ENCODE measurements around the gene FSTL1.

The FSTL1 gene

DNA sequence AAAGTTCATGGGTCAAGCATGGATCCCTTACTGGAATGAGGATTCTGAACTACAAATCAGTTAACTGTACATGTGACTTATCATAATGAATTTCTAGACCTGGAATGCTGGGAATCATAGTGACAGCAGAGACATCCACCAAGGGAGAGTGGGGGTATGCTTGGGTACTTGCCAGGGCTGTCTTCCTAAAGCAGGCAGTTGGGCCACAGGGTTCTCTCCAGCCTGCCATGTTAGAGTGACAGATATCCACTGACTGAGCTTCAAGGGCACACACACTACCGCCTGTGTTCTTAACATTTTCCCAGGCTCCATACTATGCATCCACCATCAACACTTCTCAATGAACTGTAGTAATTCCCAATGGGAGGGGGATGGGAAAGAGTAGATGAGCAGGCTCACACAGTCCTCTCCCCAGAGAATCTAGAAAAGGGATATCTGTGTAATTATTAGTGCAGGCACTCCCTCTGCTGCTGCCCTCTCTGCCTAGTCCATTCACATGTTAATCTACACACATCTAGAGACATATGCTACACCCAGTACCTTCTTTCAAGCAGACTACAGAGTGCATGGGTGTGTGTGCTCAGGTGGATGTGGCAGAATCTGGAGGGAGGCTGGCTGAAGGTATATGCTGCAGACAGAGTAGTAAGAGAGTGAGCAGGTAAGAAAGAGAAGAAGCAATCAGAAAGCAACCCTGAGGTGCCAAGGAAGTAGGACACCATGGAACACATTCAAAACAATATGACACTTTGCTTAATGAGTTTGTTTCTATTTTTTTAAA, 3.7 kb downstream of the FSTL1 start:
- H3K9ac ChIP-seq: no peak overlapping the region
- H3K27ac ChIP-seq: no peak overlapping the region

DNA sequence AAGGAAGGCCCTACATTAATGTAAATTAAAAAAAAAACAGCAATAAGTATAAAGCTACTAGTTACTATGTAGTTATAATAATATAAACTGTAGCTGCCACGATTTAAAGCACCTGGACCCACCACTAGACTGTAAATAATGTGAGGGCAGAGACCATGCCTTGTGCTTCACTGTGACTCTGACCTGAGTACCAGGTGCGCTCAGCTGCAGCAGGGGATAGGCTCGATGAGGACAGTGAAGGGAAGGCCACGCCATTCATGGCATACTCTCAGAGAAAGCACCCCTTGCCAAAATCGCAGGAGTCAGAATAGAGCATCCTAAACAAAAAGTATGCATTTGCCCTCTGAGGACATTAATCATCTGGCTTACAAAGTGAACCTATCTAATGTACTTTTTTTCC, 5.1 kb downstream of the FSTL1 start:
- Histone ChIP-seq H3K27ac (no peak overlapping the region), H3K27me3 (peaks cover 0 to 8% (median 0%) of the 10 kb centered on the region in 11 experiments; a peak in 7 of 22 replicates), H3K36me3 (peaks cover 0 to 10% (median 3%) of the 10 kb centered on the region in 11 experiments; a peak in 11 of 22 replicates), H3K9ac (no peak overlapping the region), H3K4me1 (peaks cover 11 to 17% (median 14%) of the 10 kb centered on the region in 10 experiments), H3K9me3 (replicated peaks in 1 of 11) (no peaks in the 10 kb centered on the region), H4K20me1 (peaks cover 0 to 19% (median 0%) of the 10 kb centered on the region in 11 experiments; a peak in 3 of 22 replicates), H3K4me3 (no peak overlapping the region), H3K4me2 (no peak overlapping the region)
- TF ChIP-seq Cebpa-rat (IDR thresholded peaks at IDR 0.05): no peak

More for the DNA sequence above, 3.7 kb downstream of the FSTL1 start:
- no peak overlapping the region for H3K4me3 ChIP-seq
- no peak overlapping the region for H3K4me2 ChIP-seq
- no peaks in the 10 kb centered on the region for H3K9me3 ChIP-seq (replicated peaks in 1 of 11)
- peaks cover 0 to 19% (median 0%) of the 10 kb centered on the region in 11 experiments; a peak in 3 of 22 replicates for H4K20me1 ChIP-seq
- peaks cover 0 to 17% (median 7%) of the 10 kb centered on the region in 11 experiments; a peak in 14 of 22 replicates for H3K27me3 ChIP-seq
- H3K36me3 ChIP-seq: no peaks in the 10 kb centered on the region; a peak in 1 of 22 replicates
- peaks cover 11 to 23% (median 16%) of the 10 kb centered on the region in 10 experiments for H3K4me1 ChIP-seq
- TF ChIP-seq Cebpa-rat (IDR thresholded peaks at IDR 0.05): no peak

DNA sequence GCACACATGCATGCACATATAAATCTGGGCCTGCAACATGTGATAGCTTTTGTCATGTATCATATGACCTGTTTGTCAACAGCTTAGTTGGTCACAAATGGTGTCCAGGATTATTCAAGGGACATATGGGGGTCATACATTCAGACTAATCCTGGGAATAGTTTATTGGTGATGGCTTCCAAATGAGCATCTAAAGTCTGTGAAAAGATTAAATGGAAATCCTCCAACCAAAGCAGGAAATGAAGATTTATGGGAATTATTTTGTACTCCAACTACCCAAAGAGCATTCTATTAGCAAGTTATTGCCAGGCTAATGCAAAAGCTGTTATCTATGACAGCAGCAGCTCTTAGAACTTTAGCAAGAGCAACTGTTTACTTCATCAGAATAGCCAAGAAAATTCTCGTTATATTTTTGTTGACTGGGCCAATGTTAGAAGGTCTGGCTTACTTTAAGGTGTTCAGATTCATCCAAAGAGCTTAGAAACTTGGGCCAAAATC, 7.1 kb downstream of the FSTL1 start:
- H3K36me3 ChIP-seq: peaks cover 0 to 29% (median 19%) of the 10 kb centered on the region in 11 experiments; a peak in 14 of 22 replicates
- no peak overlapping the region for H3K4me2 ChIP-seq
- H3K4me1 ChIP-seq: peaks cover 0 to 7% (median 3%) of the 10 kb centered on the region in 10 experiments; a peak in 7 of 20 replicates
- no peak overlapping the region for H3K27ac ChIP-seq
- no peak overlapping the region for H3K4me3 ChIP-seq
- no peaks in the 10 kb centered on the region for H3K9me3 ChIP-seq (replicated peaks in 1 of 11)
- TF ChIP-seq Cebpa-rat (IDR thresholded peaks at IDR 0.05): no peak
- H4K20me1 ChIP-seq: peaks cover 0 to 13% (median 0%) of the 10 kb centered on the region in 11 experiments; a peak in 4 of 22 replicates
- no peak overlapping the region for H3K9ac ChIP-seq
- H3K27me3 ChIP-seq: no peaks in the 10 kb centered on the region

DNA sequence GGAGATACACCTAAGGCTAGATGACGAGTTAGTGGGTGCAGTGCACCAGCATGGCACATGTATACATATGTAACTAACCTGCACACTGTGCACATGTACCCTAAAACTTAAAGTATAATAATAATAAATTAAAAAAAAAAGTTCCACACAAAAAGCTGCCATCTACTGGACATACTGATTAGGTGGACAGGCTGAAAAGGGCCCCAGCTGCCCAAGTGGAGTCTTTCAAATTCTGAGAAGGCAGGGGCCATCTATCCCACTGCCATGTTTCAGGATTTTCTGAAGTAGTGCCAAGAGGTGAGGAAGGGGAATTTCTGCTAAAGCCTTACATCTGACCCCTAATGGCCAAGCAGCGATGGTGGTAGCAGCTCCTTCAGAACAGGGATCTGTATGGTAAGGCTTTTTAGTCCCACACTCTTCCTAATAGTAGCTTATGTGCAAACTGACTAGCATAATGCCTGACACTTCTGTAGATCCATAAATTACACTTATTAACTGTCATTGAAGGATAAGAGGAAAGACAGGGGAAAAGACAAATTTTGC, 7.7 kb downstream of the FSTL1 start:
- Histone ChIP-seq H3K27me3 (no peaks in the 10 kb centered on the region), H3K4me3 (no peak overlapping the region), H3K4me2 (no peak overlapping the region), H3K27ac (no peak overlapping the region), H3K36me3 (peaks cover 0 to 36% (median 19%) of the 10 kb centered on the region in 11 experiments; a peak in 14 of 22 replicates), H3K9ac (no peak overlapping the region), H4K20me1 (peaks cover 0 to 11% (median 0%) of the 10 kb centered on the region in 11 experiments; a peak in 4 of 22 replicates), H3K9me3 (replicated peaks in 1 of 11) (no peaks in the 10 kb centered on the region), H3K4me1 (peaks cover 0 to 5% (median 0%) of the 10 kb centered on the region in 10 experiments; a peak in 3 of 20 replicates)
- no peak for TF ChIP-seq Cebpa-rat (IDR thresholded peaks at IDR 0.05)

DNA sequence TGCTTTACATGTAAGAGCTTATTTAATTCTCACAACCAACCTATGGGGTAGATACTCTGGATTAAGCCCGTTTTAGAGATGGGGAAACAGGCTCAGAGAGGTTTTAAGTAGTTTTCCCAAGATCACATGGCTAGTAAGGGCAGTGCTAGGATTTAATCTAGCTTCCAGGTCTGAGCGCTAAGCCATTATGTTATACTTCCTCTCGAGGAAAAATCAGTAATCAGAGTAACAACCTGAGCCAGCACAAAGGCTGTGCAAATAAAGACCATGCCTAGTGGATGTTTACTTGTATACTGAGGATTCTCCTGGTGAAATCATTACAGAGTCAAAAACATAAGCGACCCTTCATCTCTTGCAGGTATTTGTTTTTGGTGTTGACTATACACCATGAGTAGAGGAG, 9.0 kb downstream of the FSTL1 start:
- Histone ChIP-seq H3K9ac (no peak overlapping the region), H3K4me3 (no peak overlapping the region), H4K20me1 (peaks cover 0 to 6% (median 0%) of the 10 kb centered on the region in 11 experiments; a peak in 2 of 22 replicates), H3K9me3 (replicated peaks in 1 of 11) (no peaks in the 10 kb centered on the region), H3K4me1 (peaks cover 0 to 5% (median 0%) of the 10 kb centered on the region in 10 experiments; a peak in 3 of 20 replicates), H3K27ac (no peak overlapping the region), H3K36me3 (peaks cover 0 to 38% (median 19%) of the 10 kb centered on the region in 11 experiments; a peak in 14 of 22 replicates), H3K4me2 (no peak overlapping the region), H3K27me3 (no peaks in the 10 kb centered on the region)
- no peak for TF ChIP-seq Cebpa-rat (IDR thresholded peaks at IDR 0.05)

DNA sequence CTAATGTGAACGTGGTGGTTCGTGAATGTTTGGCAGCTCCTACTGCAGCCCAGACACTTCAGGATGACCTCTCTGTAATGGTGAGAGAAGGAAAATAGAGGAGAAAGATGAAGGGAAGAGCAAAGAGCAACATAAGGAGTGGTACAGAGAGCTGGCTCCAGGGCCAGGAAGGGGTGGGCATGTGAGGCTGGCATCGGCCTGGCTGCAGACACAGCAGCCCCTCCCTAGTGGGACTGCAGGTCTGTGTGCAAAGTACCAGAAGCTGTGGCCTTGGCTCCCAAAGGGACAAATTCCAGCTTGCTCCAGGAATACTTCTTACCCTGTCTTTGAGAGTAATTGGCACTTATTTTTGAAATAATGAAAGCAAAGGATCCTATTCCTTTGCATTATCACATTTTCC, 10.0 kb downstream of the FSTL1 start:
- no peak overlapping the region for H3K4me2 ChIP-seq
- H4K20me1 ChIP-seq: peaks cover 0 to 6% (median 0%) of the 10 kb centered on the region in 11 experiments; a peak in 2 of 22 replicates
- no peak overlapping the region for H3K9ac ChIP-seq
- H3K9me3 ChIP-seq (replicated peaks in 1 of 11): no peaks in the 10 kb centered on the region
- no peak overlapping the region for H3K27ac ChIP-seq
- H3K36me3 ChIP-seq: peaks cover 0 to 38% (median 19%) of the 10 kb centered on the region in 11 experiments; a peak in 14 of 22 replicates
- no peak for TF ChIP-seq Cebpa-rat (IDR thresholded peaks at IDR 0.05)
- no peak overlapping the region for H3K4me3 ChIP-seq
- peaks cover 0 to 5% (median 0%) of the 10 kb centered on the region in 10 experiments; a peak in 3 of 20 replicates for H3K4me1 ChIP-seq
- H3K27me3 ChIP-seq: no peaks in the 10 kb centered on the region

DNA sequence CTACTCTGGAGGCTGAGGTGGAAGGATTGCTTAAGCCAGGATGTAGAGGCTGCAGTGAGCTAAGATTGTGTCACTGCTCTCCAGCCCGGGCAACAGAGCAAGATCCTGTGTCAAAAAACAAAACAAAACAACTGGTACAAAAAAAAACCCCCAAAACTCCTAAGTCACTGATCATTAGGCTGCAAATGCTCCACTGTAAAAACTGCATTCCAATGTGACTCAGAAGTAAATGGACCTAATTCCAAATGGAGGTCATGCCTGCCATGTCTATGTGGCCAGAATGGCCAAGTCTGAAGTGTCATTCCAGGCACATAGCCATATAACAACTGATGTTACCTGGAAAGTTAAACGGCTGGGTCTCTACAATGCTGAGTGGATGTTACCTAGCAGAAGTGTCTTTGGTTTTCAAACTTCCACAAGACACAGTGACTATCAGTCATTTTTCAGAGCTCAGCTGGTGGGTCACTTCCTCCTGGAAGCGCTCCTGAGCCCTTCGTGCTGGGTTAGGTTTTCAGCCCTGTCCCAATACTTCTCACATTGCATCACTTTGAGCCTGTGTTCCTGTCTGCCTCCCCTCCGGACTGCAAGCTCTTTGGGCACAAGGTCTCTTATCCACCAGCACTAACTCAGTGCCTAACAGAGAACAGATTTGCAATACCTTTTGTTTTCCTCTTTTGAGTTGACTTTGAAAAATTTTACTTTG, 10.6 kb downstream of the FSTL1 start:
- Histone ChIP-seq H3K4me3 (no peak overlapping the region), H4K20me1 (peaks cover 0 to 6% (median 0%) of the 10 kb centered on the region in 11 experiments; a peak in 2 of 22 replicates), H3K9ac (no peak overlapping the region), H3K36me3 (peaks cover 0 to 39% (median 19%) of the 10 kb centered on the region in 11 experiments; a peak in 14 of 22 replicates), H3K4me1 (peaks cover 0 to 5% (median 0%) of the 10 kb centered on the region in 10 experiments; a peak in 3 of 20 replicates), H3K4me2 (no peak overlapping the region), H3K27me3 (no peaks in the 10 kb centered on the region), H3K27ac (no peak overlapping the region), H3K9me3 (replicated peaks in 1 of 11) (no peaks in the 10 kb centered on the region)
- TF ChIP-seq Cebpa-rat (IDR thresholded peaks at IDR 0.05): no peak

DNA sequence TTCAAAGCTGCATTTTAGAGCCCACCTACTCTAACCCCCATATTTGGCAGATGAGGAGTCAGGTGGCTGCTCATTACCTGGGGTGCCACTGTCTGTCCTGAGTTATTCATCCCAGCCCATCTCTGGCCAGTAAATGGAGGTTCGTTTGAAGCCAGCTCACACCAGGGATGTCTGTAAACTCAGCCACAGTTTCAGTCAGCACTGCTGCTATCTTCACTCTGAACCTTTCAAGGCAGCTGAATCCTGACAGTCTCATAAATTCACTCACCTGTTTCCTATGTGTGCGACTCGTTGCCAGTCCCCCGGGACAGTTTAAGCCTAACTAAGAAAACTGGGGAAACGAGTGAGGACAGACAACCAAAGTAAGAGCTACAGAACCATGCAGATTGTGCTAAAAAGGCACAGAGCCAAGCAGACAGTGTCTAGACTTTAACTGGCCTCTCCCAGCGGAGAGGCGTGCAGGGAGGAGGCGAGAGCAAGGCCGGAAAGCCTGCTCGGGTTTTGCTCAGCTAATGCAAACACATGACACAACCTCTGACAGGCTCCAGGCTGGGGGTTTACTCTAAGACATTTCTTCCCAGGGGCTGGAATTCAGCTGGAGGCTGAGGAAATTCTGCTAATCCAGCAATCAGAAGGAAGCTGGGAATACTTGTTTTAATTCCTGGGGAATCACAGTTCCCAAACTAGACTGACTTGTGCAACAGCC, 12.0 kb downstream of the FSTL1 start:
- Histone ChIP-seq H3K9ac (no peak overlapping the region), H3K4me1 (peaks cover 0 to 5% (median 0%) of the 10 kb centered on the region in 10 experiments; a peak in 3 of 20 replicates), H3K27me3 (no peaks in the 10 kb centered on the region), H4K20me1 (peaks cover 0 to 6% (median 0%) of the 10 kb centered on the region in 11 experiments; a peak in 2 of 22 replicates), H3K27ac (no peak overlapping the region), H3K9me3 (replicated peaks in 1 of 11) (no peaks in the 10 kb centered on the region), H3K36me3 (peaks cover 0 to 53% (median 21%) of the 10 kb centered on the region in 11 experiments; a peak in 14 of 22 replicates), H3K4me3 (no peak overlapping the region), H3K4me2 (no peak overlapping the region)
- TF ChIP-seq Cebpa-rat (IDR thresholded peaks at IDR 0.05): no peak

All from BLaER1 treated with 17β-estradiol and CSF1 and Interleukin-3, amounts not matched to agents 10 nM and 100 nM (cell line).